GM06990 (cell line): ENCODE measurements around the gene UNC45A.

Source experiments
- DNase-seq: peaks from one replicate; pipeline ENCODE4 v3.0.0-alpha.2; 2011; ENCODE audit not compliant: insufficient read length; ENCODE audit errors: extremely low read depth
- H3K27me3 ChIP-seq: replicated peaks from 2 replicates; pipeline ENCODE4 v1.6.0; 2011; ENCODE audit warnings: low read length; ENCODE audit not compliant: control insufficient read depth, insufficient read depth
- H3K36me3 ChIP-seq: 2 replicates; pipeline ENCODE4 v1.5.1; 2011; ENCODE audit warnings: low read length; ENCODE audit not compliant: control insufficient read depth, insufficient read depth
- H3K4me3 ChIP-seq: replicated peaks from 2 replicates; pipeline ENCODE4 v1.5.1; 2011; ENCODE audit warnings: low read depth, mild to moderate bottlenecking, control low read depth, low read length
- CTCF ChIP-seq: IDR thresholded peaks from 2 replicates; pipeline ENCODE4 v1.5.1; 2011; ENCODE audit warnings: low read length, control low read depth, mild to moderate bottlenecking, inconsistent platforms; ENCODE audit not compliant: insufficient read depth, poor library complexity, severe bottlenecking

UNC45A gene

GRCh38 chr15:90911906-90912769 lies 22.9 kb upstream of the UNC45A start:
- no peak for TF ChIP-seq CTCF
- DNase-seq = no peak
- Histone ChIP-seq H3K27me3 (no peaks in the 10 kb centered on the region), H3K4me3 (no peak overlapping the region), H3K36me3 (peaks cover 65% of the 10 kb centered on the region)

DNA sequence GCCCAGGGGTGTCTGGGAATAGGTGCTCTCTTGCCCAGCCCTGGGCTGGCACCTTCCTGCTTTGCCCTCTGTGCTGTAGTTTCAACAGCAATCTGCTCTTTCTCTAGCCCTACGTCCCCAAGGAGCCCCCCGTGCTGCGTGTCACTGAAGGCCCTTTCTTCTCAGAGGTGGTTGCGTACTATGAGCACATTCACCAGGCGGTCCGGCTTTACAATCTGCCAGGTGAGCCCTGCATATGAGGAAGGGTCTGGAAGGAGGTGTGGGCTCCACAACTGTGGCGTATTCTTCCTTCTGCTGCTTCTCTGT lies 22.4 kb upstream of the UNC45A start:
- Histone ChIP-seq H3K27me3 (no peaks in the 10 kb centered on the region), H3K4me3 (no peak overlapping the region), H3K36me3 (peaks cover 64% of the 10 kb centered on the region)
- DNase-seq = no peak
- TF ChIP-seq CTCF = no peak

DNA sequence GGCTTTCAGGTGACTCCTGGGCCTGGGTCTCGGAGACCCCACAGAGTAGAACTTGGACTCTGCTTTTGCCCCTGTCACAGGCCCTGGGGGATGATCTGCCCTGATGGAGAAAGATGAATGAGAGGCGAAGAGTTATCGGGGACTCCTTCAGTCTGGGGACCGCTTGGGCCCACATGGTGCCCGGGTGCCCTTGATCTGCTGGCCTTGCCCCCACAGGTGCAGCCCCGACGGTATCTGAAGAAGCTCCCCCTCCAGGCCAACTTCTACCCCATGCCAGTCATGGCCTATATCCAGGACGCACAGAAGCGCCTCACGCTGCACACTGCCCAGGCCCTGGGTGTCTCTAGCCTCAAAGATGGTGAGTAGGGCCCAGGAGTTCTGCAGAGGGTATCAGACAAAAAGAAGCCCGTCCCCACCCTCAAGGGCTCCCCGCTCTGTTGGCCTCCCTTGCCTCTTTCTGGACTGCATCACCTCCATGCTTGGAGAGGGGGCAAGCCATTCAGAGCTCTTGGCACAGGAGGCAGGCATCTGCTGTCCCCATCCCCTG lies 21.6 kb upstream of the UNC45A start:
- Histone ChIP-seq H3K4me3 (no peak overlapping the region), H3K27me3 (no peaks in the 10 kb centered on the region), H3K36me3 (peaks cover 67% of the 10 kb centered on the region)
- no peak for TF ChIP-seq CTCF
- DNase-seq = no peak

GRCh38 chr15:90914305-90915080 lies 20.6 kb upstream of the UNC45A start:
- no peak for DNase-seq
- TF ChIP-seq CTCF = no peak
- no peak overlapping the region for H3K4me3 ChIP-seq
- H3K27me3 ChIP-seq = no peaks in the 10 kb centered on the region
- peaks cover 63% of the 10 kb centered on the region for H3K36me3 ChIP-seq

DNA sequence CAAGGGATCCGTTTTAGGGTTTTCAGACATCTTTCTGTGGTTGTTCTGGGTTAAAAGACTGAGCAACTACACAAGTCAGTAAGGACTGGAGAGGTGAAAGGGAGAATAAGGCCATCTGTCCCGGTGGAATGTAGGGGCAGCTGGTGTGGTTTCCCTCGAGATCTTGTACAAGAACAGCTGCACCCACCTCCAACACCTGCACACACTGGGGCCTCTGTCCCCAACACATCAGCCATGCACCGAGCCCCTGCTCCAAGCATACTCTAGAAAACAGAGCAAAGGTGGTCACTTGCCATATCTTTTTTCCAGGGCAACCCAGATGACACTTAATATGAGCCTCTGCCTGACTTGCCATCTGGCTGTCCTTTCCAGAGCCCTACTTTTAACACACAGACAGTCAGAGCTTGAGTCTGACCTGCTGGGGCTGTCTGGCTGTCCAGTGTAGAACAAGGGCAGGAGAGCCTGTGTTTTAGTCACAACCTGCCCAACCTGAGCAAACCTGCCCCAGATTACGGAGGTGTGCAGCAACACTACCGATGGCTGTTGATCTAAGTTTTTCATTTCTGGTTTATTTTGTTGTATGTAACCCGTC lies 19.8 kb upstream of the UNC45A start:
- Histone ChIP-seq H3K36me3 (peaks cover 68% of the 10 kb centered on the region), H3K27me3 (no peaks in the 10 kb centered on the region), H3K4me3 (no peak overlapping the region)
- no peak for TF ChIP-seq CTCF
- DNase-seq = no peak
